Kasumi-1 (cell line): ENCODE measurements around the gene FOXG1.

ENCODE experiments used
- DNase-seq, 2 experiments: peaks; one replicate each; lab custom pipeline; 2025; lab: John Stamatoyannopoulos, UW

Gene FOXG1

DNA sequence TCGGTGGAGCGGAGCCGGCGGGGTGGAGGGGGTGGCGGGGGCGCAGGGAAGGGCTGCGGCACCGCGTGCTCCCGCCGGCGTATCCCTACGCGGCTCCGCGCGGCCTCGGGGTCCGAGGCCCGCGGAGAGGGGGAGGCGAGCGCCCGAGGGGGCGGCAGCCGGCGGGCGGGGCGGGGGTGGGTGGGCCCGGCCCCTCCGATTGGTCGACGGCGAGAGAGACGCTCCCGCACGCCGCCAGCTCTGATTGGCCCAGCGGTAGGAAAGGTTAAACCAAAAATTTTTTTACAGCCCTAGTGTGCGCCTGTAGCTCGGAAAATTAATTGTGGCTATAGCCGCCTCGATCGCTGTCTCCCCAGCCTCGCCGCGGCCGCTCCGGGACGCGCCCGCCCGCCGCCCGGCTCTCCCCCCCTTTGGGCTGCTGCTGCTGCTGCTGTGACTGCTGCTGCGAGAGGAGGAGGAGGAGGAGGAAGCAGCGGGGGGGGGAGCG is at the start of gene FOXG1:
TSS of gene FOXG1 (plus strand) at position 319 of the 487 bp plus-strand sequence. CDS start 493 bp downstream, outside the sequence.
- DNase-seq, result no peak

DNA sequence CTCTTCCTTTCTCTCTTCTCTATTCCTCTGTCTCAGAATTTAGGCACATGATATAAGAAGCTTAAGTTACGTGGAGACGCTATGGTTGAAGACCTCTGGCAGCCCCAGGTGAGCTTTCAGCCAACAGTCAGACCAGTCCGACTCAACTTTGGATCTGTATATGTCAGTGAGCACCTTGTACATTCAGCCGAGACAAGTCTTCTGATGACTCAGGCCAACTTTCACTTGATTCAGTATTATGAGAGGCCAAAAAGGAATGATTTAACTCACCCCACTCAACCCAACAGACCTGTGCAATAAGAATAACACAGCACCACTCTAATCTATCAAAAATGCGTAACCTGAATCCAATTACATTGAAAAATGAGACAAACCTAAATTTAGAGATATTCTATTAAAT is 47.5 kb upstream of the FOXG1 start:
- DNase-seq, result no peak

DNA sequence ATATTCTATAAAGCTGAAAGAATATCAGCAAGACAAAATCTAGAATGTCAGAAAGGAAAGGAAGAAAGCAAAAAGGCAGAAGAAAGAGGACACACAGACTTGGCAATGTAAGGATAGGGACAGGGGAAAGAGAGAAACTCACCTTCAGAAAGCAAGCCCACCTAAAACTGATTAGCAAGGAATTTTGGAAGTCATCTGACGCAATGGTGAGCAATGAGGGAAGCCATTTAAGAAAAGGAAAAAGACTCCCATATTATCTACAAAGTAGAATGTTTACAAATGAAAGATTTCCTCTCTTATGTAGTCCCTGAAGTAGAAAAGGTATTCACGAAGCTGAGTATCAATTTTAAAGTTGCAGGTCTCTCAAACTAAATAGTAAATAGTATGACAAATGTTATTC is 35.2 kb upstream of the FOXG1 start:
- DNase-seq, result no peak

DNA sequence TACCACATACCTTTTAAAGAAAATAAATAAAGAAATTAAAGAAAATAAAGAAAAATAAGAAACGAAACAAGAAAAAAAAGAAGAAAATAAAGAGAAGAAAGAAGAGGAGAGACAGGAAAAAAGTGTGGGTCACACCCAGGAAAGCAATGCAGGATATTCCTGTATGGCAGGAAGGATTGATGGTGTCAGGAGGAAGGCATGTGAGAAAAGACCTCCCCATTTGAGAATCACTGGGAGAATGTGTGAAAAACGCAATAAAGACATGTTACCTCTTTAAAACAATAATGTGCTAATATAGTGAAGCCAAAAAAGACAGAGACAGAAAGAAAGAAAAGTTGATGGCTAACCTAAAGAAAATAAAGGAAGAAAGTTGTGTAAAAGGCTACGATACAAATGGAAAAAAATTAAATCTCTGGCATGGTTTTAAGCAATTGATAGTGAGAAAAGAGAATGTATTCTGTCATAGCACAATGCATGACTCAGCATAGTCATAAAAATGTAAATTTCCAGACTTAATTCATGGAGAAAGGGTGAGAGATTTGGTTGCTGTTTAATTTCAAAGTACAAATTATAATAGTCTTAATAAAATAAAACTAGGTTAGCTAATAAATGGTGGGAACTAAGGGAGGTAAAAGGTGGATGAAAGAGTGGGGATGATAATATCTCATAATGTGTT is 24.3 kb upstream of the FOXG1 start:
- no peak for DNase-seq

DNA sequence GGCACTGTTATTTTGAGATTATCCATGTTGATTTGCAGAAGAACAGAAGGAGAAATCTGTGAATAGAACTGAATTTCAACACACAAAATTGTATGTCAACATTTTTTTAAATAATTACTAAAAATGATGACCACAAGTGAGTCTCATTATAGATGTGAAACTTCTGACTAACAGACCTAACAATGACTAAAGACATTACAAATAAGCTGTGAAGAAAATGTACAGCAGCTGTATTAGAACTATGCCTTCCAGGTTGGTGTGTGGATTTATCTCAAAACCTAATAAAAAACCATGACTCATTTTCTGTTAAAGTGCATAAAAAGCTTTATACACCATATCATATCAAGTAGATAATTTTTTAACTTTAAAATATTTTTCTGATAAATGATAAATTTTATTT is 22.5 kb upstream of the FOXG1 start:
- DNase-seq, result no peak

DNA sequence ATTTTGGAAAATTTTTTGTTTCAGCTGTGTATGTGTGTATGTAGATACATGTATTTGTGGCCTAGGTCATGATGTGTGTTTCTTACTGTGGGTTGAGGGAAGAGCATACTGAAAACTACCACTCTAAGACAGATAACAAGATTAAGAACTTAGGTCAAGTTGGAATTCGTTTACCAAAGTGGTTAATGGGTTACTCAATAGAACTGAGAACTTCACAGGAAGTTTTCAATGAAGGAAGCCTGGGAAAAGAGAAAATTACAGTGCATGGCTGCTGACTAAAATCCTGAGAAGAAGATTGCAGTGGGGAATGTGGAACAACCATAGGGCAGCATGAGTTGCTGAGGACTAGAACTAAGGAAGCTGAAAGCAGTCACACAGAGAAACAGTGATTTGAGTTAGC is 21.4 kb upstream of the FOXG1 start:
- DNase-seq, result no peak

DNA sequence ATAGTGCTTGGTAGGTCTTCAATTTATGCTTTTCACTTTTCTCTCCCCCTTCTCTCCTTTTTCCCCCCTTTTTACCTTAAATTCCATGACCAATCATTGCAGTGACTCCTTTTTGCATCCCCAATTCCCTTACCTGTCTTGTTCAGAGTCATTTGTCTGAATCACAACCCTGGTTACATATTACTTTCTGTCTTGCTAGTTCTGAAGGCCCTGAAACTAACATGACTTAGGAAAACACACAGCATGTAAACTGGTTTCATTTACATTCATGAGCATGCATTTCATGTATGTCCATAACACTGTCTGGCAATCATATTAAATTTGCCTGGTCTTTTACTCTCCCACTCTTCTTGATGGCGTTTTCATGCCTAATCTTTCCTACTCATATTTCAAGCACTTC is 20.3 kb upstream of the FOXG1 start:
- DNase-seq, result no peak

DNA sequence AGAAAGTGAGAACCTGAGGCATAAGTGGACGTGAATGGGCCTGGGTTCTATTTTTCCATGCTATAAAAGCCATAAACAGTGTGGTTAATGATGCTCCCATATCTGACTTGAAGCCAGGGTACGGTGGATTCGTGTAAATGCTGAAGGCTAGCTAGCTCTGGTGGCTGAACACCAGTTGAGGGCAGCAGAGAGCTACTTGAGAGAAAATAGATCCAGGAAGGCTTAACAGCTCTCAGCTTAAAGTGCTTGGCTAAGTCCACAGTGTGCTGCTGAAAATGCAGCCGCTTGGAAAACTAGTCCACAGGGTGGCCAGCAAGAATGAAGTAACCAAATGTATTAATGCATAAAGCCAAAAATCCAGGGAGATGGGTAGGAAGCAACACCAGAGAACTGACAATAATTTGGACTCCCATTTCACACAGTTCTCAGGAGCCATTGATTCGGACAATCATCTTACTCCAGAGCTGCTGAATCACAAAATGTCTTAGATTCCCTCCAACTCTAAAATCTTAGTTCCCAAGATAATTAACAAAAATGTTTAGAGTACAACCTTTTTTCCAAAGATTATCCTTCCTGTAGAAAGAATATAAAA is 15.0 kb upstream of the FOXG1 start:
- peak; percentile 73 to 82 for DNase-seq

- DNase-seq, result peak; percentile 44 to 75
Measured at GRCh38 chr14:28754209-28754985, 12.2 kb upstream of the FOXG1 start.

DNA sequence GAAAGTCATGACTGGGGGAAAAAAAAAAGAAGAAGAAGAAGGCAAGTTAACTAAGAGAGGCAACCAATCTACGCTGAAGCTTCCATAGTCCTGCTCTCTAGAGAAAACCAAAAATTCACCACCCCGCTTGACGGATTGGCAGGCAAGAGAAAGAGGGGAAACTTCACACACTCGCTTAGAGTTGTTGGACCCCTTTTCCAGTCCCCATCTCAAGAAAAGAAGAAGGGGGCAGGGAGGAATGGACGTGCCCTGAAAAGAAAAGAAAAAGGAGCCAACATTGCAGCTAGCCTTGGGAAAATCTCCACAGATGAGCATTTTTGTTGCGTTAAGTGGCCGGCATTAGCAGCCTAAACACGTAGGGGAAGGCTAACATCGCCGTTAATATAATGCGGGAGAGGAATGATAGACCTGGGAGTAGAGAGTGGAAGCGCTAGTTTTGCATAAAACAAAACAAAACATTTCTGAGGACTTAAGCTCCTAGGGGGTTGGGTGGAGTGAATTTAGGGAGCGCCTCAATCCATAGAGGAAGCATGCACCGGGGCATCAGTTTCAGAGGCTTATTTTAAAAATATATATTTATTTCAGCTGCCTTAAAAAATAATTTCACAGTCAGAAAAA is 11.3 kb upstream of the FOXG1 start:
- DNase-seq, result no peak

DNA sequence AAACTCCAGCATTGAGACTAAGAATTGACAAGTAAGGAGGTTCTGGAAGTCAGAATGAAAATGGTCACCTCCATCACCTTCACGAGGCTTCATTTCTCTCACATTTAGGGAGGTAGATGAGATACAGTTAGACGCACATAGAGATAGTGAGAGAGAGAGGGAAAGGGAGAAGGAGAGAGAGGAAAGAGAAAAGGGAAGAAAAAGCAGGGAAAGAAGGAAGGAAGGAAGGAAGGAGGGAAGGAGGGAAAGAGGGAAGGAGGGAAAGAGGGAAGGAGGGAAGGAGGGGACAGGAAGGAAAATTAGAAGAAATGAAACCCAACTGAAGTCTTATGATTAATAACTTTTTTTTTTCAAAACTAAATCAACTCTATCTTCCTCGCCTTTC is 10.7 kb upstream of the FOXG1 start:
- no peak for DNase-seq

DNA sequence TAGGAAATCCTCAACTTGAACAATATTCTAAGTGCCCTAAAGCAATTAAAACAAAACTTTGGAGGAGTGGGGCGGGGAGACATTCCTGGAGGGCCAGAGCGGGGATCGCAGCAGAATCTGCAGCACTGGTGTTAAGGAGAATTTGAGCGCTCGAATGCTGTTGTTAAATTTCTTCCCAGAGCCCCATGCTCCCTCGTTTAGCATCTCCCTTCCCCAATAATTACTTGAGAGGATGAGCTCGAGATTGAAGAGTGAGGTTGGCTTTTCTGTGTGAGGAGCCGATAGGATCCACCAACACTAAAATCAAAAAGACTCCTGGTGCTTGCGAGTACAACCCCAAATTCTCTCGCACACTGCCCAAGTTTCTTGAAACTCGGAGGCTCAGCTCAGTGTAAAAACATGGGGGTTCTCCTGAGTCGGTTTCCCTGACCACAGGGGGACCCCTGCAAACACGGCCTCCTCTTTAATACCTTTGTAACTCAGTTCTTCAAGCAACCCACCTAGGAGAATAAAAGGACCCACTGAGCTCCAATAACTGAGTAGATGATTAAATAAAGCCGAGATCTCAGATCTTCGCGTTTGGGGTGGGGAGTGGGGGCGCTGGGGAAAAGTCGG is 10.2 kb upstream of the FOXG1 start:
- no peak for DNase-seq

GRCh38 chr14:28756884-28757570 is 9.6 kb upstream of the FOXG1 start:
- DNase-seq, result peak; percentile 51 to 60

DNA sequence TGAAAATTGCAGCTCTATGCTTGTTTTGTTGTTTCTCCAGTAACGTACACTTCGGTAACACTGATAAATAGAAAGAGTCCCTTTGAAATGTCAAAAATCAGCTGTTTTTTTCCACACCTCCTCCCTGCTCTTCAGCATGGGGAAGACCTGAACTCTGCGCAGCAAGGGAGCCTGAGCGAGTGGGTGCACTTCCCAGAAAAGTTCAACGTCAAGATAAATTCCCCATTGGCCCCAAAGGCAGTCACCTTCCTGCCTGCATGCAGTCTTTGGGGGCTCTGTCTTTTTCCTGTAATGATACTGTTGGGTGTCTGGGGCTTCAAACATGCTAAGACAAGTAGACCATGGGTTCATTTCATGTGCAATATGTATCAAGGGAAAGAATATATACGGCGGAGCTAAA is 8.8 kb upstream of the FOXG1 start:
- DNase-seq, result no peak

DNA sequence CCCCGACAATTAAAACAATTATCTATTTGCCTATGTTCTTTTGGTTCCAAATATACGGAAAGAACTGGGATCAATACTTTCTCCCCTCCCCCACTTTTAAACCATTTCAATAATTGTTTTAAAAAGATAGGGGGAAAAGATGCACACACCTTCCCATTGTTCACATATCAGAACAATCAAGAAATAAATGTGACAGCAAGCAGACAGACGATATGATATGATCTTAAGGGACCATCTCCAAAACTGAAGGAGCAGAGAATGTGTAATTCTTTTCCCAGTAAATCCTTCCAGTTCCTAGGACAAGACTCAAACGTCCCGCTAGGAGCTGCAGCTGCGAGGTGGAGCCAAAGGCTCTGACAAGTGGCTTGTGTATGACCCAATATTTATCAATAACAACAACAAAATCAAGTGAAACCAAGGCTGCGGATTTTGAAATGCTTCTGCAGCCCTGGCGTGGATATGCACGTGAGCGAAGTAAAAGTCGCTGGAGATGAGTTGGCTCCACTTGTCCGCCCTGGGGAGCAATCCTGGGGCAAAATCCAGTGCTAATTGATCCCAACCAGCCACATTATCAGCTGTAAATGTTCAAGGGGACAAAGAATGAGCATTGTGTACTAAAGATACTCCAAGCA is 8.2 kb upstream of the FOXG1 start:
- no peak for DNase-seq

GRCh38 chr14:28758885-28759652 is 7.5 kb upstream of the FOXG1 start:
- no peak for DNase-seq

GRCh38 chr14:28759653-28760313 is 6.8 kb upstream of the FOXG1 start:
- no peak for DNase-seq

DNA sequence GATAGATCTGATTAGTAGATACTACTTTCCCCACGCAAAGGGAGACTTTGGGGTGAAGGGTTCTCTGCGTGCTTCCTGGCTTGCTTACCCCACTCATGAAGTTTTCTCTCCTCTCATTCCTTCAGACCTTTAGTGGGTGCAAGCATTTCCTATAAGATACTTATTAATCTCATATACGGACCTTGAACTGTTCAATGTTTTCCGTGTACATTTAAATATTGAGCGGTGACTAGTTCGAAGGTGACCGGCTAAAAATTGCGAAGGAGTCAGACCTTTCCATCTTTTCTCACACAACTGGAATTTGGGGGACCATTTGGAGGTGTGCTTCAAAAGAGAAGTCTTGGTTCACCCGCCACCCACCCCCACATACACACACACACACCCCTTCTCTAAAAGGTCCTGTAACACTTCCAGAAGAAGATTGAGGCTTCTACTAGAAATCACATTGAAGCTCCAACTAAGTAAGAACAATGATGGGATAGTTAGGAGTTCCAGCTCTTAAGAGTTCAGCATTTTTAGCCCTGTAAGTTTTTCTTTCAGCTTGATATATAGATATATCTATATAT is 6.1 kb upstream of the FOXG1 start:
- no peak for DNase-seq
